Measurements from ENCODE around the gene SP9.
"Not testable (repeated sequence)": the region's sequence is repeated elsewhere in the genome, so short reads cannot be mapped to it uniquely, and the experiment has no call there.

SP9 gene

GRCh38 chr2:174350593-174351181 is 15.9 kb downstream of the SP9 start:
- no peak for DNase-seq (ENCODE audit: low spot score in 2 of 2)
- Mint-ChIP-seq H3K9me3 (no peaks in the 10 kb centered on the region), H3K36me3 (peaks cover 22% of the 10 kb centered on the region)

GRCh38 chr2:174353004-174353403 is 18.2 kb downstream of the SP9 start:
- peaks cover 2% of the 10 kb centered on the region for H3K4me1 Mint-ChIP-seq
- ATAC-seq (ENCODE audit: low read depth), result no peak
- H3K27me3 Mint-ChIP-seq, result peaks cover 2% of the 10 kb centered on the region
- peaks cover 29% of the 10 kb centered on the region for H3K36me3 Mint-ChIP-seq
- no peak overlapping the region for H3K27ac Mint-ChIP-seq
- no peak for DNase-seq (ENCODE audit: low spot score in 2 of 2)
- no peaks in the 10 kb centered on the region for H3K9me3 Mint-ChIP-seq
- no peak overlapping the region for H3K4me3 Mint-ChIP-seq

More at GRCh38 chr2:174350593-174351181, 15.9 kb downstream of the SP9 start:
- no peak overlapping the region for H3K4me3 Mint-ChIP-seq
- no peaks in the 10 kb centered on the region for H3K4me1 Mint-ChIP-seq
- no peak overlapping the region for H3K27ac Mint-ChIP-seq
- H3K27me3 Mint-ChIP-seq, result no peaks in the 10 kb centered on the region
- no peak for ATAC-seq (ENCODE audit: low read depth)

- no peak overlapping the region for H3K27ac Mint-ChIP-seq
Observed at GRCh38 chr2:174356347-174356746, 21.6 kb downstream of the SP9 start.

GRCh38 chr2:174359663-174360062 is 24.9 kb downstream of the SP9 start:
- not testable (repeated sequence) for H3K4me1 Mint-ChIP-seq; ATAC-seq (ENCODE audit: low read depth); H3K4me3 Mint-ChIP-seq; DNase-seq (ENCODE audit: low spot score in 2 of 2); H3K27ac Mint-ChIP-seq; H3K9me3 Mint-ChIP-seq; H3K27me3 Mint-ChIP-seq
- peaks cover 47% of the 10 kb centered on the region for H3K36me3 Mint-ChIP-seq

More at GRCh38 chr2:174356347-174356746, 21.6 kb downstream of the SP9 start:
- peaks cover 2% of the 10 kb centered on the region for H3K4me1 Mint-ChIP-seq
- H3K27me3 Mint-ChIP-seq, result peaks cover 2% of the 10 kb centered on the region
- no peak overlapping the region for H3K4me3 Mint-ChIP-seq
- ATAC-seq (ENCODE audit: low read depth) (no peak), DNase-seq (ENCODE audit: low spot score in 2 of 2) (no peak)
- H3K9me3 Mint-ChIP-seq, result no peaks in the 10 kb centered on the region
- H3K36me3 Mint-ChIP-seq, result peaks cover 34% of the 10 kb centered on the region

- H3K27ac Mint-ChIP-seq, result no peak overlapping the region
- peaks cover 14% of the 10 kb centered on the region for H3K9me3 Mint-ChIP-seq
- H3K4me3 Mint-ChIP-seq, result no peak overlapping the region
- H3K27me3 Mint-ChIP-seq, result no peaks in the 10 kb centered on the region
- ATAC-seq (ENCODE audit: low read depth), result no peak
- H3K36me3 Mint-ChIP-seq, result peaks cover 61% of the 10 kb centered on the region
- no peaks in the 10 kb centered on the region for H3K4me1 Mint-ChIP-seq
- DNase-seq (ENCODE audit: low spot score in 2 of 2), result no peak
Observed at GRCh38 chr2:174362949-174363348, 28.2 kb downstream of the SP9 start.

GRCh38 chr2:174363492-174364225 is 28.9 kb downstream of the SP9 start:
- not testable (repeated sequence) for H3K27ac Mint-ChIP-seq; H3K4me1 Mint-ChIP-seq; H3K4me3 Mint-ChIP-seq; ATAC-seq (ENCODE audit: low read depth); H3K27me3 Mint-ChIP-seq; DNase-seq (ENCODE audit: low spot score in 2 of 2)
- Mint-ChIP-seq H3K9me3 (peaks cover 14% of the 10 kb centered on the region), H3K36me3 (peaks cover 68% of the 10 kb centered on the region)

GRCh38 chr2:174364628-174365027 is 29.9 kb downstream of the SP9 start:
- no peak overlapping the region for H3K4me3 Mint-ChIP-seq

GRCh38 chr2:174365571-174365970 is 30.8 kb downstream of the SP9 start:
- ATAC-seq (ENCODE audit: low read depth), result no peak
- no peak for DNase-seq (ENCODE audit: low spot score in 2 of 2)
- H3K27ac Mint-ChIP-seq, result no peak overlapping the region
- H3K36me3 Mint-ChIP-seq, result peaks cover 70% of the 10 kb centered on the region
- peaks cover 14% of the 10 kb centered on the region for H3K9me3 Mint-ChIP-seq
- no peaks in the 10 kb centered on the region for H3K27me3 Mint-ChIP-seq
- H3K4me3 Mint-ChIP-seq, result no peak overlapping the region
- no peaks in the 10 kb centered on the region for H3K4me1 Mint-ChIP-seq

More at GRCh38 chr2:174364628-174365027, 29.9 kb downstream of the SP9 start:
- H3K27ac Mint-ChIP-seq, result no peak overlapping the region
- DNase-seq (ENCODE audit: low spot score in 2 of 2) (no peak), ATAC-seq (ENCODE audit: low read depth) (no peak)
- peaks cover 14% of the 10 kb centered on the region for H3K9me3 Mint-ChIP-seq
- H3K27me3 Mint-ChIP-seq, result no peaks in the 10 kb centered on the region
- H3K4me1 Mint-ChIP-seq, result no peaks in the 10 kb centered on the region
- peaks cover 72% of the 10 kb centered on the region for H3K36me3 Mint-ChIP-seq

GRCh38 chr2:174368691-174369090 is 33.9 kb downstream of the SP9 start:
- no peak overlapping the region for H3K27ac Mint-ChIP-seq
- H3K4me3 Mint-ChIP-seq, result no peak overlapping the region
- ATAC-seq (ENCODE audit: low read depth) (no peak), DNase-seq (ENCODE audit: low spot score in 2 of 2) (no peak)
- peaks cover 1% of the 10 kb centered on the region for H3K4me1 Mint-ChIP-seq
- H3K27me3 Mint-ChIP-seq, result no peaks in the 10 kb centered on the region
- peaks cover 14% of the 10 kb centered on the region for H3K9me3 Mint-ChIP-seq
- H3K36me3 Mint-ChIP-seq, result peaks cover 61% of the 10 kb centered on the region

GRCh38 chr2:174376967-174377366 is 42.2 kb downstream of the SP9 start:
- Mint-ChIP-seq H3K4me3 (no peak overlapping the region), H3K4me1 (peaks cover 2% of the 10 kb centered on the region), H3K27me3 (no peaks in the 10 kb centered on the region), H3K36me3 (peaks cover 26% of the 10 kb centered on the region), H3K9me3 (no peaks in the 10 kb centered on the region), H3K27ac (no peak overlapping the region)
- ATAC-seq (ENCODE audit: low read depth) (no peak), DNase-seq (ENCODE audit: low spot score in 2 of 2) (no peak)

GRCh38 chr2:174383796-174384195 is 49.0 kb downstream of the SP9 start:
- Mint-ChIP-seq H3K27ac (no peak overlapping the region), H3K4me1 (peaks cover 10% of the 10 kb centered on the region), H3K9me3 (no peaks in the 10 kb centered on the region), H3K27me3 (no peaks in the 10 kb centered on the region), H3K4me3 (no peak overlapping the region), H3K36me3 (peaks cover 35% of the 10 kb centered on the region)
- DNase-seq (ENCODE audit: low spot score in 2 of 2), result no peak
- peak; percentile 38 for ATAC-seq (ENCODE audit: low read depth)

GRCh38 chr2:174385201-174385600 is 50.4 kb downstream of the SP9 start:
- no peak overlapping the region for H3K4me3 Mint-ChIP-seq
- H3K27me3 Mint-ChIP-seq, result no peaks in the 10 kb centered on the region
- peaks cover 42% of the 10 kb centered on the region for H3K36me3 Mint-ChIP-seq
- no peak overlapping the region for H3K27ac Mint-ChIP-seq
- DNase-seq (ENCODE audit: low spot score in 2 of 2), result no peak
- no peaks in the 10 kb centered on the region for H3K9me3 Mint-ChIP-seq
- no peak for ATAC-seq (ENCODE audit: low read depth)
- H3K4me1 Mint-ChIP-seq, result peaks cover 15% of the 10 kb centered on the region
